K562 (cell line): ENCODE data around the gene CABYR. TPM values are rescaled to one million over a fixed set of nuclear protein-coding genes. Genes with fewer than 3 reads are reported as not detected.

Experiments
- ATAC-seq: fragments of 200-7000 bp; cut with Tn5 transposase; 3 replicates; pipeline ENCODE4 v1.9.1; 2020; ENCODE audit warnings: moderate library complexity
- BruUV-seq: library from RNA; stranded (reverse); fragments of 400-500 nt; replicated peaks from 2 replicates; lab custom pipeline; 2021; lab: Mats Ljungman, UMichigan
- CTCF ChIA-PET: fragments of 300-600 bp; formaldehyde crosslinking; extraction: SDS; loops from one replicate; lab custom pipeline; 2021; ENCODE audit warnings: low intra/inter-chr PET ratio; lab: Yijun Ruan, JAX
- POLR2A ChIA-PET: fragments of 300-600, 350-650 bp; sonication (Branson Sonifier 250); formaldehyde crosslinking; extraction: SDS; loops from one replicate; lab custom pipeline; 2021; ENCODE audit warnings: antibody characterized with exemption, inconsistent platforms; lab: Yijun Ruan, JAX
- DNase-seq, 4 experiments: peaks; one replicate each; pipeline versions ENCODE4 v3.0.0 to v3.0.0-alpha.2; 2011 to 2018; ENCODE audit warnings: low spot score in 3 of 4, mixed read lengths in 3 of 4; ENCODE audit errors: extremely low read depth in 1 of 4
- FAIRE-seq: peaks from 2 replicates; lab custom pipeline; 2011; peaks lifted over from hg19 to GRCh38; lab: Jason Lieb, UNC
- H2AFZ ChIP-seq: 2 replicates; pipeline ENCODE4 v1.6.0; 2011; ENCODE audit warnings: low read depth, low read length, control low read depth, inconsistent platforms
- H3K27ac ChIP-seq: fragments of 200-600 bp; 3 replicates; pipeline ENCODE4 v1.8.0; 2011; ENCODE audit warnings: low read depth, mild to moderate bottlenecking, control low read depth, inconsistent platforms, low read length, moderate library complexity, mixed read lengths; ENCODE audit errors: extremely low read depth
- H3K27me3 ChIP-seq, 2 experiments: fragments of 300-600 bp in 1 of 2; 2 replicates in 1 of 2; 3 replicates in 1 of 2; pipeline versions ENCODE4 v1.6.0 to v1.8.0; 2011; ENCODE audit warnings: inconsistent platforms in 2 of 2, low read length in 2 of 2, mild to moderate bottlenecking in 1 of 2, mixed read lengths in 1 of 2, moderate library complexity in 1 of 2; ENCODE audit not compliant: control insufficient read depth in 2 of 2, insufficient read depth in 2 of 2
- H3K36me3 ChIP-seq: fragments of 300-600 bp; 3 replicates; pipeline ENCODE4 v1.8.0; 2011; ENCODE audit warnings: mild to moderate bottlenecking, low read length, inconsistent platforms; ENCODE audit not compliant: control insufficient read depth, insufficient read depth
- H3K4me1 ChIP-seq, 2 experiments: fragments of 200-600 bp in 1 of 2; replicated peaks in 1 of 2; 2 replicates in 1 of 2; 3 replicates in 1 of 2; pipeline versions ENCODE4 v1.5.1 to v1.8.0; 2011; ENCODE audit warnings: inconsistent platforms in 2 of 2, low read length in 2 of 2, mild to moderate bottlenecking in 1 of 2, mixed read lengths in 1 of 2, moderate library complexity in 1 of 2; ENCODE audit not compliant: control insufficient read depth in 2 of 2, insufficient read depth in 2 of 2
- H3K4me2 ChIP-seq: 2 replicates; pipeline ENCODE4 v1.6.1; 2011; ENCODE audit warnings: low read length, control low read depth, inconsistent platforms, mixed read lengths; ENCODE audit not compliant: insufficient read depth
- H3K4me3 ChIP-seq: fragments of 200-600 bp; sonication (generic), shearing (Covaris generic); 2 replicates; pipeline ENCODE4 v1.5.1; 2016; ENCODE audit warnings: control low read depth, inconsistent platforms
- H3K79me2 ChIP-seq: fragments of 200-600 bp; 3 replicates; pipeline ENCODE4 v1.8.0; 2011; ENCODE audit warnings: low read length, inconsistent platforms; ENCODE audit not compliant: control insufficient read depth, insufficient read depth
- H3K9ac ChIP-seq, 2 experiments: 2 replicates each; pipeline versions ENCODE4 v1.6.0 to v1.6.1; 2011; ENCODE audit warnings: low read depth in 2 of 2, low read length in 2 of 2, control low read depth in 1 of 2, inconsistent platforms in 1 of 2, mild to moderate bottlenecking in 1 of 2, mixed read lengths in 1 of 2; ENCODE audit not compliant: insufficient read depth in 1 of 2
- H3K9me1 ChIP-seq: one replicate; pipeline ENCODE4 v1.6.0; 2011; ENCODE audit warnings: inconsistent platforms, mild to moderate bottlenecking, low read length, moderate library complexity; ENCODE audit not compliant: control insufficient read depth, insufficient read depth
- H3K9me3 ChIP-seq: replicated peaks from 2 replicates; pipeline ENCODE4 v1.5.1; 2011; ENCODE audit warnings: low read depth, low read length, inconsistent platforms; ENCODE audit not compliant: control insufficient read depth, insufficient read depth
- H4K20me1 ChIP-seq: replicated peaks from 2 replicates; pipeline ENCODE4 v1.6.1; 2011; ENCODE audit warnings: low read length, inconsistent platforms, mixed read lengths; ENCODE audit not compliant: control insufficient read depth, insufficient read depth
- BCL6 ChIP-seq: fragments of 250-450 bp; sonication (Bioruptor Pico); IDR thresholded peaks from 2 replicates; pipeline ENCODE4 v1.4.0; 2020
- CHCHD3 ChIP-seq: fragments of 250-450 bp; sonication (Bioruptor Pico); IDR thresholded peaks from 2 replicates; pipeline ENCODE4 v2.1.2; 2022; ENCODE audit warnings: mild to moderate bottlenecking
- HDAC8 ChIP-seq: fragments of 450-650 bp; IDR thresholded peaks from 2 replicates; pipeline ENCODE4 v1.6.1; 2016; ENCODE audit warnings: mild to moderate bottlenecking, missing genetic modification characterization, moderate library complexity, missing compliant biosample characterization
- HEY1 ChIP-seq: fragments of 250-450 bp; sonication (Bioruptor Pico); IDR thresholded peaks from 2 replicates; pipeline ENCODE4 v1.5.0; 2020; ENCODE audit warnings: mild to moderate bottlenecking, moderate library complexity, borderline replicate concordance
- KDM2B ChIP-seq: fragments of 250-450 bp; sonication (Bioruptor Pico); IDR thresholded peaks from 2 replicates; pipeline ENCODE4 v1.8.0; 2021; ENCODE audit warnings: mild to moderate bottlenecking, moderate library complexity
- NFE2L1 ChIP-seq: fragments of 450-650 bp; IDR thresholded peaks from 2 replicates; pipeline ENCODE4 v1.6.1; 2016; ENCODE audit warnings: missing genetic modification characterization, low read depth, mild to moderate bottlenecking, missing compliant biosample characterization, moderate library complexity, borderline replicate concordance
- RAD51 ChIP-seq: fragments of 450-650 bp; IDR thresholded peaks from 2 replicates; pipeline ENCODE4 v1.7.1; 2016; ENCODE audit warnings: low read depth, mild to moderate bottlenecking, borderline replicate concordance
- RFX1 ChIP-seq: fragments of 450-650 bp; IDR thresholded peaks from 2 replicates; pipeline ENCODE4 v1.6.1; 2016; ENCODE audit warnings: mild to moderate bottlenecking, moderate library complexity
- RUNX1 ChIP-seq: sonication (generic); IDR thresholded peaks from 2 replicates; pipeline ENCODE4 v1.6.1; 2016; ENCODE audit warnings: antibody characterized with exemption, low read depth
- TEAD4 ChIP-seq, 2 experiments: sonication (generic) in 1 of 2; formaldehyde crosslinking in 1 of 2; IDR thresholded peaks; 2 replicates each; pipeline versions ENCODE4 v1.6.1 to v1.8.0; 2012 to 2022; ENCODE audit warnings: borderline replicate concordance in 1 of 2, inconsistent platforms in 1 of 2, low read length in 1 of 2, mild to moderate bottlenecking in 1 of 2, missing genetic modification reagents in 1 of 2
- ZNF165 ChIP-seq: fragments of 250-450 bp; sonication (Bioruptor Pico); IDR thresholded peaks from 2 replicates; pipeline ENCODE4 v1.4.0; 2020; ENCODE audit warnings: borderline replicate concordance
- WGBS: fragments of 100-300 bp; shearing (Covaris generic); methylation state at CpG from one replicate; pipeline ENCODE4 v1.1.6; 2016; ENCODE audit warnings: low coverage, mixed read lengths; ENCODE audit not compliant: insufficient coverage; ENCODE audit errors: missing lambda C conversion rate; 5-methylcytosine and 5-hydroxymethylcytosine counted together
- in situ Hi-C: fragments of 300-500 bp; cut with MboI; formaldehyde crosslinking; loops from 4 replicates; pipeline ENCODE4 v1.15.0; 2018; ENCODE audit warnings: inconsistent platforms, mixed read lengths
- intact Hi-C: fragments of 100-400 bp; cut with micrococcal nuclease; formaldehyde crosslinking; loops from 2 replicates; pipeline ENCODE4 v1.14.2; 2022
- polyA plus RNA-seq, 8 experiments: library from polyadenylated mRNA; depleted of rRNA in 4 of 8; stranded (reverse) in 5 of 8; unstranded in 3 of 8; fragments of >200 nt; fragmentation: Nextera tagmentation in 2 of 8; fragmentation: Illumina TruSeq in 1 of 8; extraction: Ambion mirVana in 2 of 8; extraction: Trizol in 1 of 8; gene quantifications; 2 replicates each; pipeline versions ENCODE4 v1.2.1 to v1.2.3, GENCODE V29; 2011 to 2014; ENCODE audit warnings: inconsistent platforms in 1 of 8, missing spikeins in 1 of 8
- total RNA-seq, 7 experiments: library from RNA; depleted of rRNA in 6 of 7; stranded (reverse); fragments of >200 nt in 6 of 7; fragmentation: Illumina TruSeq in 2 of 7; extraction: Trizol in 2 of 7; gene quantifications; 2 replicates each; pipeline versions ENCODE4 v1.2.1 to v1.2.3, GENCODE V29; 2011 to 2021; ENCODE audit warnings: low replicate concordance in 1 of 7
- TF ChIP-seq, protein P1 (sequence below): fragments of 200-800 bp; sonication (Bioruptor generic); IDR thresholded peaks from 2 replicates; pipeline ENCODE4 v1.6.1; 2017; ENCODE audit warnings: missing genetic modification characterization, missing compliant biosample characterization
- TF ChIP-seq, protein P2 (sequence below): fragments of 450-650 bp; IDR thresholded peaks from 2 replicates; pipeline ENCODE4 v1.6.1; 2017; ENCODE audit warnings: mild to moderate bottlenecking, moderate library complexity
- TF ChIP-seq, protein P3 (sequence below): fragments of 450-650 bp; IDR thresholded peaks from 2 replicates; pipeline ENCODE4 v1.6.1; 2018; ENCODE audit not compliant: partially characterized antibody
- TF ChIP-seq, protein P4 (sequence below): sonication (generic); formaldehyde crosslinking; IDR thresholded peaks from 2 replicates; pipeline ENCODE4 v1.8.0; 2022; ENCODE audit warnings: mild to moderate bottlenecking, low read depth, missing genetic modification reagents

CABYR gene
- total and polyA plus RNA-seq, 9 of the 15 experiments (the other 6 are each of a cell fraction or from before 2014, with no cell fraction given): not detected

DNA sequence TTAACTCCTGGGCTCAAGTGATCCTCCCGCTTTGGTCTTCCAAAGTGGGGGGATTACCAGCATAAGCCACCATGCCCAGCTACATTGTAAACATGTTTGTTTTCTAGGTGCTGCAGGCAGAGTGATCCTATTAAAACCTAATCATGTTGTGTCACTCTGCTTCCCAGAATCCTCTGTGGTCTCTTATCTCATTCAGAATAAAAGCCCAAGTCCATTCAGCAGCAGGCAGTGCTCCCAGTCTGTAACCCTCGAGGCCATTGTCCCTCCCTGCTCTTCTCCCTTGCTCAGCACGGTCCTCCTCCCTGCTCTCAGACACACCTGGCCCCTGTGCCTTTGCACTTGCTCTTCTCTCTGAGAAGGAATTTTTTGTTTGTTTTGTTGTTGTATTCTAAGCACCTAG is 11.1 kb upstream of the CABYR start (continued):
- TF ChIP-seq ZNF165 (no peak), RAD51 (no peak), CHCHD3 (CRISPR knock-in tag) (no peak), RFX1 (no peak), TEAD4 (IDR thresholded peaks at IDR 0.05; ENCODE audit: low read length) (no peak), TEAD4 (CRISPR knock-in tag; IDR thresholded peaks at IDR 0.05; ENCODE audit: borderline replicate concordance) (no peak), NFE2L1 (tag) (no peak), HEY1 (CRISPR knock-in tag) (no peak), HDAC8 (no peak)
- TF ChIP-seq, protein P1, sequence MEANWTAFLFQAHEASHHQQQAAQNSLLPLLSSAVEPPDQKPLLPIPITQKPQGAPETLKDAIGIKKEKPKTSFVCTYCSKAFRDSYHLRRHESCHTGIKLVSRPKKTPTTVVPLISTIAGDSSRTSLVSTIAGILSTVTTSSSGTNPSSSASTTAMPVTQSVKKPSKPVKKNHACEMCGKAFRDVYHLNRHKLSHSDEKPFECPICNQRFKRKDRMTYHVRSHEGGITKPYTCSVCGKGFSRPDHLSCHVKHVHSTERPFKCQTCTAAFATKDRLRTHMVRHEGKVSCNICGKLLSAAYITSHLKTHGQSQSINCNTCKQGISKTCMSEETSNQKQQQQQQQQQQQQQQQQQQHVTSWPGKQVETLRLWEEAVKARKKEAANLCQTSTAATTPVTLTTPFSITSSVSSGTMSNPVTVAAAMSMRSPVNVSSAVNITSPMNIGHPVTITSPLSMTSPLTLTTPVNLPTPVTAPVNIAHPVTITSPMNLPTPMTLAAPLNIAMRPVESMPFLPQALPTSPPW: no peak

DNA sequence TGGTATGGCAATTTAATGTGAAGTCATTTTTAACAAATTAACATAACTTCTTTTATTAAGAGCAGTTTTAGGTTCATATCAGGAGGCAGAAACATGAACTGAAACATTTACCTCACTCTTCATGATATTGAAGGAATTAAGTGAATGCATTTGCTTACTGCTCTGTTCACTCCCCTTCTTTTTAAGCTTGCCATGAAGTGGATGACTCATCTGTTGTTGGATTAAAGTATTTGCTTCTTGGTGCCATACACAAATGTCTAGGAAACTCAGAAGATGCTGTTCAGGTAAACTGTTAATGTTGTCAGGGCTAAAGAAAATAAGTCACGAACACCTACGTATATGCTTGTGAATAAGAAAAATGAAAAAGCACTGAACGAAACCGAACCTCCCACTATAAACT is 10.2 kb upstream of the CABYR start:
- BruUV-seq: no TSS peak
- in situ Hi-C loops: no loop called here
- no peak for TF ChIP-seq BCL6 (CRISPR knock-in tag)
- TF ChIP-seq, protein P2, sequence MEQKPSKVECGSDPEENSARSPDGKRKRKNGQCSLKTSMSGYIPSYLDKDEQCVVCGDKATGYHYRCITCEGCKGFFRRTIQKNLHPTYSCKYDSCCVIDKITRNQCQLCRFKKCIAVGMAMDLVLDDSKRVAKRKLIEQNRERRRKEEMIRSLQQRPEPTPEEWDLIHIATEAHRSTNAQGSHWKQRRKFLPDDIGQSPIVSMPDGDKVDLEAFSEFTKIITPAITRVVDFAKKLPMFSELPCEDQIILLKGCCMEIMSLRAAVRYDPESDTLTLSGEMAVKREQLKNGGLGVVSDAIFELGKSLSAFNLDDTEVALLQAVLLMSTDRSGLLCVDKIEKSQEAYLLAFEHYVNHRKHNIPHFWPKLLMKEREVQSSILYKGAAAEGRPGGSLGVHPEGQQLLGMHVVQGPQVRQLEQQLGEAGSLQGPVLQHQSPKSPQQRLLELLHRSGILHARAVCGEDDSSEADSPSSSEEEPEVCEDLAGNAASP: no peak
- TF ChIP-seq, protein P3, sequence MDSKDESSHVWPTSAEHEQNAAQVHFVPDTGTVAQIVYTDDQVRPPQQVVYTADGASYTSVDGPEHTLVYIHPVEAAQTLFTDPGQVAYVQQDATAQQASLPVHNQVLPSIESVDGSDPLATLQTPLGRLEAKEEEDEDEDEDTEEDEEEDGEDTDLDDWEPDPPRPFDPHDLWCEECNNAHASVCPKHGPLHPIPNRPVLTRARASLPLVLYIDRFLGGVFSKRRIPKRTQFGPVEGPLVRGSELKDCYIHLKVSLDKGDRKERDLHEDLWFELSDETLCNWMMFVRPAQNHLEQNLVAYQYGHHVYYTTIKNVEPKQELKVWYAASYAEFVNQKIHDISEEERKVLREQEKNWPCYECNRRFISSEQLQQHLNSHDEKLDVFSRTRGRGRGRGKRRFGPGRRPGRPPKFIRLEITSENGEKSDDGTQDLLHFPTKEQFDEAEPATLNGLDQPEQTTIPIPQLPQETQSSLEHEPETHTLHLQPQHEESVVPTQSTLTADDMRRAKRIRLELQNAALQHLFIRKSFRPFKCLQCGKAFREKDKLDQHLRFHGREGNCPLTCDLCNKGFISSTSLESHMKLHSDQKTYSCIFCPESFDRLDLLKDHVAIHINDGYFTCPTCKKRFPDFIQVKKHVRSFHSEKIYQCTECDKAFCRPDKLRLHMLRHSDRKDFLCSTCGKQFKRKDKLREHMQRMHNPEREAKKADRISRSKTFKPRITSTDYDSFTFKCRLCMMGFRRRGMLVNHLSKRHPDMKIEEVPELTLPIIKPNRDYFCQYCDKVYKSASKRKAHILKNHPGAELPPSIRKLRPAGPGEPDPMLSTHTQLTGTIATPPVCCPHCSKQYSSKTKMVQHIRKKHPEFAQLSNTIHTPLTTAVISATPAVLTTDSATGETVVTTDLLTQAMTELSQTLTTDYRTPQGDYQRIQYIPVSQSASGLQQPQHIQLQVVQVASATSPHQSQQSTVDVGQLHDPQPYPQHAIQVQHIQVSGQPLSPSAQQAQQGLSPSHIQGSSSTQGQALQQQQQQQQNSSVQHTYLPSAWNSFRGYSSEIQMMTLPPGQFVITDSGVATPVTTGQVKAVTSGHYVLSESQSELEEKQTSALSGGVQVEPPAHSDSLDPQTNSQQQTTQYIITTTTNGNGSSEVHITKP: no peak
- TF ChIP-seq, protein P4, sequence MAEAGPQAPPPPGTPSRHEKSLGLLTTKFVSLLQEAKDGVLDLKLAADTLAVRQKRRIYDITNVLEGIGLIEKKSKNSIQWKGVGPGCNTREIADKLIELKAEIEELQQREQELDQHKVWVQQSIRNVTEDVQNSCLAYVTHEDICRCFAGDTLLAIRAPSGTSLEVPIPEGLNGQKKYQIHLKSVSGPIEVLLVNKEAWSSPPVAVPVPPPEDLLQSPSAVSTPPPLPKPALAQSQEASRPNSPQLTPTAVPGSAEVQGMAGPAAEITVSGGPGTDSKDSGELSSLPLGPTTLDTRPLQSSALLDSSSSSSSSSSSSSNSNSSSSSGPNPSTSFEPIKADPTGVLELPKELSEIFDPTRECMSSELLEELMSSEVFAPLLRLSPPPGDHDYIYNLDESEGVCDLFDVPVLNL (CRISPR knock-in tag): no peak
- no peak for TF ChIP-seq RUNX1
- no peak for TF ChIP-seq KDM2B (CRISPR knock-in tag)

More for the DNA sequence above, 10.2 kb upstream of the CABYR start:
- H3K36me3 ChIP-seq: no peaks in the 10 kb centered on the region
- WGBS: 0% methylated on average over 4 of the region's 4 CpGs
- no peaks in the 10 kb centered on the region for H3K79me2 ChIP-seq
- no peak overlapping the region for H3K9ac ChIP-seq
- no peaks in the 10 kb centered on the region for H3K4me1 ChIP-seq
- H2AFZ ChIP-seq: no peak overlapping the region
- FAIRE-seq (no peak), ATAC-seq (no peak), DNase-seq (no peak)
- H3K4me2 ChIP-seq: no peak overlapping the region
- H3K9me1 ChIP-seq: no peaks in the 10 kb centered on the region
- H3K27ac ChIP-seq: no peak overlapping the region
- no peaks in the 10 kb centered on the region for H3K27me3 ChIP-seq
- H3K9me3 ChIP-seq: no peaks in the 10 kb centered on the region
- CTCF ChIA-PET: no interaction called here
- intact Hi-C loops: no loop called here
- H4K20me1 ChIP-seq: no peaks in the 10 kb centered on the region
- POLR2A ChIA-PET: no interaction called here
- no peak overlapping the region for H3K4me3 ChIP-seq
